ENCODE results near the gene LAMA2. TPM values are rescaled to one million over a fixed set of nuclear protein-coding genes. Genes with fewer than 3 reads are reported as not detected.

The LAMA2 gene
- total and polyA plus RNA-seq, 2 experiments from 2014 or later, result 0.91 to 6.4 TPM

- Histone ChIP-seq H4K20me1 (replicated peaks; ENCODE audit: insufficient read depth) (no peaks in the 10 kb centered on the region), H3K4me3 (no peak overlapping the region), H3K9me2 (ENCODE audit: insufficient read depth) (no peaks in the 10 kb centered on the region), H3K4me1 (ENCODE audit: insufficient read depth) (0 out of 2 replicates have a peak, but pooled peaks cover 5% of the 10 kb centered on the region), H3K27me3 (ENCODE audit: insufficient read depth) (no peaks in the 10 kb centered on the region), H3K27ac (ENCODE audit: low read depth) (no peak overlapping the region), H3K4me2 (no peak overlapping the region), H3K36me3 (ENCODE audit: insufficient read depth) (no peaks in the 10 kb centered on the region), H3F3A (replicated peaks; ENCODE audit: low read depth) (no peaks in the 10 kb centered on the region), H3K79me2 (replicated peaks; ENCODE audit: insufficient read depth) (no peaks in the 10 kb centered on the region), H2AFZ (no peak overlapping the region)
- no peaks in the 10 kb centered on the region for H3K36me3 Mint-ChIP-seq (ENCODE audit: low read depth)
- H3K4me3 Mint-ChIP-seq, result no peak overlapping the region
- DNase-seq (ENCODE audit: low spot score) (no peak), ATAC-seq (no peak)
- no peaks in the 10 kb centered on the region for H3K27me3 Mint-ChIP-seq (ENCODE audit: insufficient read depth, low read depth, poor library complexity)
- H3K4me1 Mint-ChIP-seq, result no peaks in the 10 kb centered on the region
- TF ChIP-seq POLR2AphosphoS5 (IDR thresholded peaks at IDR 0.05; ENCODE audit: low read depth), result no peak
- TF ChIP-seq CREB1 (CRISPR knock-in tag; IDR thresholded peaks at IDR 0.05; ENCODE audit: low read depth), result no peak
- no peak for TF ChIP-seq JUNB (IDR thresholded peaks at IDR 0.05; ENCODE audit: unreplicated experiment)
- no peak for TF ChIP-seq EZH2phosphoT487 (IDR thresholded peaks at IDR 0.05; ENCODE audit: unreplicated experiment)
- no peak for TF ChIP-seq ETS1 (IDR thresholded peaks at IDR 0.05)
- TF ChIP-seq, protein P1, sequence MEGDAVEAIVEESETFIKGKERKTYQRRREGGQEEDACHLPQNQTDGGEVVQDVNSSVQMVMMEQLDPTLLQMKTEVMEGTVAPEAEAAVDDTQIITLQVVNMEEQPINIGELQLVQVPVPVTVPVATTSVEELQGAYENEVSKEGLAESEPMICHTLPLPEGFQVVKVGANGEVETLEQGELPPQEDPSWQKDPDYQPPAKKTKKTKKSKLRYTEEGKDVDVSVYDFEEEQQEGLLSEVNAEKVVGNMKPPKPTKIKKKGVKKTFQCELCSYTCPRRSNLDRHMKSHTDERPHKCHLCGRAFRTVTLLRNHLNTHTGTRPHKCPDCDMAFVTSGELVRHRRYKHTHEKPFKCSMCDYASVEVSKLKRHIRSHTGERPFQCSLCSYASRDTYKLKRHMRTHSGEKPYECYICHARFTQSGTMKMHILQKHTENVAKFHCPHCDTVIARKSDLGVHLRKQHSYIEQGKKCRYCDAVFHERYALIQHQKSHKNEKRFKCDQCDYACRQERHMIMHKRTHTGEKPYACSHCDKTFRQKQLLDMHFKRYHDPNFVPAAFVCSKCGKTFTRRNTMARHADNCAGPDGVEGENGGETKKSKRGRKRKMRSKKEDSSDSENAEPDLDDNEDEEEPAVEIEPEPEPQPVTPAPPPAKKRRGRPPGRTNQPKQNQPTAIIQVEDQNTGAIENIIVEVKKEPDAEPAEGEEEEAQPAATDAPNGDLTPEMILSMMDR (conservative IDR thresholded peaks at IDR 0.05; ENCODE audit: low read depth in 2 of 2), result no peak
- TF ChIP-seq, protein P2, sequence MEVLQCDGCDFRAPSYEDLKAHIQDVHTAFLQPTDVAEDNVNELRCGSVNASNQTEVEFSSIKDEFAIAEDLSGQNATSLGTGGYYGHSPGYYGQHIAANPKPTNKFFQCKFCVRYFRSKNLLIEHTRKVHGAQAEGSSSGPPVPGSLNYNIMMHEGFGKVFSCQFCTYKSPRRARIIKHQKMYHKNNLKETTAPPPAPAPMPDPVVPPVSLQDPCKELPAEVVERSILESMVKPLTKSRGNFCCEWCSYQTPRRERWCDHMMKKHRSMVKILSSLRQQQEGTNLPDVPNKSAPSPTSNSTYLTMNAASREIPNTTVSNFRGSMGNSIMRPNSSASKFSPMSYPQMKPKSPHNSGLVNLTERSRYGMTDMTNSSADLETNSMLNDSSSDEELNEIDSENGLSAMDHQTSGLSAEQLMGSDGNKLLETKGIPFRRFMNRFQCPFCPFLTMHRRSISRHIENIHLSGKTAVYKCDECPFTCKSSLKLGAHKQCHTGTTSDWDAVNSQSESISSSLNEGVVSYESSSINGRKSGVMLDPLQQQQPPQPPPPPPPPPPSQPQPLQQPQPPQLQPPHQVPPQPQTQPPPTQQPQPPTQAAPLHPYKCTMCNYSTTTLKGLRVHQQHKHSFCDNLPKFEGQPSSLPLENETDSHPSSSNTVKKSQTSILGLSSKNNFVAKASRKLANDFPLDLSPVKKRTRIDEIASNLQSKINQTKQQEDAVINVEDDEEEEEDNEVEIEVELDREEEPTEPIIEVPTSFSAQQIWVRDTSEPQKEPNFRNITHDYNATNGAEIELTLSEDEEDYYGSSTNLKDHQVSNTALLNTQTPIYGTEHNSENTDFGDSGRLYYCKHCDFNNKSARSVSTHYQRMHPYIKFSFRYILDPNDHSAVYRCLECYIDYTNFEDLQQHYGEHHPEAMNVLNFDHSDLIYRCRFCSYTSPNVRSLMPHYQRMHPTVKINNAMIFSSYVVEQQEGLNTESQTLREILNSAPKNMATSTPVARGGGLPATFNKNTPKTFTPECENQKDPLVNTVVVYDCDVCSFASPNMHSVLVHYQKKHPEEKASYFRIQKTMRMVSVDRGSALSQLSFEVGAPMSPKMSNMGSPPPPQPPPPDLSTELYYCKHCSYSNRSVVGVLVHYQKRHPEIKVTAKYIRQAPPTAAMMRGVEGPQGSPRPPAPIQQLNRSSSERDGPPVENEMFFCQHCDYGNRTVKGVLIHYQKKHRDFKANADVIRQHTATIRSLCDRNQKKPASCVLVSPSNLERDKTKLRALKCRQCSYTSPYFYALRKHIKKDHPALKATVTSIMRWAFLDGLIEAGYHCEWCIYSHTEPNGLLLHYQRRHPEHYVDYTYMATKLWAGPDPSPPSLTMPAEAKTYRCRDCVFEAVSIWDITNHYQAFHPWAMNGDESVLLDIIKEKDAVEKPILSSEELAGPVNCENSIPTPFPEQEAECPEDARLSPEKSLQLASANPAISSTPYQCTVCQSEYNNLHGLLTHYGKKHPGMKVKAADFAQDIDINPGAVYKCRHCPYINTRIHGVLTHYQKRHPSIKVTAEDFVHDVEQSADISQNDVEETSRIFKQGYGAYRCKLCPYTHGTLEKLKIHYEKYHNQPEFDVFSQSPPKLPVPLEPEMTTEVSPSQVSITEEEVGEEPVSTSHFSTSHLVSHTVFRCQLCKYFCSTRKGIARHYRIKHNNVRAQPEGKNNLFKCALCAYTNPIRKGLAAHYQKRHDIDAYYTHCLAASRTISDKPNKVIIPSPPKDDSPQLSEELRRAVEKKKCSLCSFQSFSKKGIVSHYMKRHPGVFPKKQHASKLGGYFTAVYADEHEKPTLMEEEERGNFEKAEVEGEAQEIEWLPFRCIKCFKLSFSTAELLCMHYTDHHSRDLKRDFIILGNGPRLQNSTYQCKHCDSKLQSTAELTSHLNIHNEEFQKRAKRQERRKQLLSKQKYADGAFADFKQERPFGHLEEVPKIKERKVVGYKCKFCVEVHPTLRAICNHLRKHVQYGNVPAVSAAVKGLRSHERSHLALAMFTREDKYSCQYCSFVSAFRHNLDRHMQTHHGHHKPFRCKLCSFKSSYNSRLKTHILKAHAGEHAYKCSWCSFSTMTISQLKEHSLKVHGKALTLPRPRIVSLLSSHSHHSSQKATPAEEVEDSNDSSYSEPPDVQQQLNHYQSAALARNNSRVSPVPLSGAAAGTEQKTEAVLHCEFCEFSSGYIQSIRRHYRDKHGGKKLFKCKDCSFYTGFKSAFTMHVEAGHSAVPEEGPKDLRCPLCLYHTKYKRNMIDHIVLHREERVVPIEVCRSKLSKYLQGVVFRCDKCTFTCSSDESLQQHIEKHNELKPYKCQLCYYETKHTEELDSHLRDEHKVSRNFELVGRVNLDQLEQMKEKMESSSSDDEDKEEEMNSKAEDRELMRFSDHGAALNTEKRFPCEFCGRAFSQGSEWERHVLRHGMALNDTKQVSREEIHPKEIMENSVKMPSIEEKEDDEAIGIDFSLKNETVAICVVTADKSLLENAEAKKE (CRISPR knock-in tag; IDR thresholded peaks at IDR 0.05), result no peak
- no peak for TF ChIP-seq EZH2 (IDR thresholded peaks at IDR 0.05; ENCODE audit: low read depth, unreplicated experiment)
- TF ChIP-seq ZNF114 (CRISPR knock-in tag; IDR thresholded peaks at IDR 0.05), result no peak
- no peaks in the 10 kb centered on the region for H3K9me3 Mint-ChIP-seq
- H3K27ac Mint-ChIP-seq, result no peak overlapping the region; the same call in 1 of the 2 replicates
Measured at GRCh38 chr6:129481706-129482105, 598.8 kb downstream of the LAMA2 start.
